Hepatocyte (in vitro differentiated cells): ENCODE measurements around the gene TUBB6. TPM values are rescaled to one million over a fixed set of nuclear protein-coding genes. Genes with fewer than 3 reads are reported as not detected.

Experiments used
- DNase-seq: peaks from one replicate; pipeline ENCODE4 v3.0.0-alpha.2; 2016; ENCODE audit warnings: low spot score
- H2AFZ ChIP-seq: fragments of 200-600 bp; sonication (generic); 2 replicates; pipeline ENCODE4 v1.6.0; 2016; ENCODE audit warnings: antibody characterized with exemption, mild to moderate bottlenecking
- H3K27ac ChIP-seq: fragments of 200-600 bp; sonication (generic); 2 replicates; pipeline ENCODE4 v1.5.1; 2016; ENCODE audit warnings: mild to moderate bottlenecking
- H3K27me3 ChIP-seq: fragments of 200-600 bp; sonication (generic); 2 replicates; pipeline ENCODE4 v1.6.1; 2016
- H3K36me3 ChIP-seq: fragments of 200-600 bp; sonication (generic); replicated peaks from 2 replicates; pipeline ENCODE4 v1.5.1; 2016; ENCODE audit warnings: low read depth; ENCODE audit not compliant: insufficient read depth
- H3K4me1 ChIP-seq: fragments of 200-600 bp; sonication (generic); 2 replicates; pipeline ENCODE4 v1.5.1; 2016; ENCODE audit warnings: mild to moderate bottlenecking, moderate library complexity; ENCODE audit not compliant: insufficient read depth
- H3K4me2 ChIP-seq: fragments of 200-600 bp; sonication (generic); 2 replicates; pipeline ENCODE4 v1.6.0; 2016
- H3K4me3 ChIP-seq: fragments of 200-600 bp; sonication (generic); 2 replicates; pipeline ENCODE4 v1.5.1; 2016; ENCODE audit warnings: mild to moderate bottlenecking
- H3K79me2 ChIP-seq: fragments of 200-600 bp; sonication (generic); 2 replicates; pipeline ENCODE4 v1.6.0; 2017; ENCODE audit warnings: mild to moderate bottlenecking
- H3K9me2 ChIP-seq: fragments of 200-600 bp; sonication (generic); replicated peaks from 2 replicates; pipeline ENCODE4 v1.6.0; 2017; ENCODE audit warnings: mild to moderate bottlenecking; ENCODE audit not compliant: insufficient read depth
- H3K9me3 ChIP-seq: fragments of 200-600 bp; sonication (generic); 2 replicates; pipeline ENCODE4 v1.5.1; 2016; ENCODE audit warnings: low read depth, mild to moderate bottlenecking
- H4K20me1 ChIP-seq: fragments of 200-600 bp; sonication (generic); 2 replicates; pipeline ENCODE4 v1.6.0; 2016; ENCODE audit warnings: mild to moderate bottlenecking; ENCODE audit not compliant: insufficient read depth, poor library complexity, severe bottlenecking
- EZH2 ChIP-seq: fragments of 200-600 bp; sonication (generic); IDR thresholded peaks from 2 replicates; pipeline ENCODE4 v1.6.1; 2016; ENCODE audit warnings: antibody characterized with exemption, mild to moderate bottlenecking, borderline replicate concordance
- EZH2phosphoT487 ChIP-seq: fragments of 200-600 bp; sonication (generic); IDR thresholded peaks from one replicate; pipeline ENCODE4 v1.6.1; 2018; ENCODE audit warnings: antibody characterized with exemption, mild to moderate bottlenecking, low read depth, moderate library complexity; ENCODE audit not compliant: unreplicated experiment, severe bottlenecking
- WGBS: methylation state at CpG from one replicate; pipeline ENCODE4 v1.1.6; 2016; ENCODE audit warnings: low lambda C conversion rate; ENCODE audit errors: missing lambda C conversion rate; 5-methylcytosine and 5-hydroxymethylcytosine counted together
- polyA plus RNA-seq: library from polyadenylated mRNA; unstranded; fragments of >200 nt; fragmentation: Nextera tagmentation; extraction: Ambion mirVana; gene quantifications from 2 replicates; pipeline ENCODE4 v1.2.1, GENCODE V29; 2016
- small RNA-seq: library from RNA; depleted of rRNA; stranded (forward); fragments of <200 nt; gene quantifications from one replicate; pipeline ENCODE3, GENCODE V24; 2014
- total RNA-seq: library from RNA; depleted of rRNA; stranded (reverse); fragments of >200 nt; gene quantifications from 2 replicates; pipeline ENCODE4 v1.2.3, GENCODE V29; 2014
- TF ChIP-seq, protein P1 (sequence below): fragments of 200-600 bp; sonication (generic); IDR thresholded peaks from 2 replicates; pipeline ENCODE4 v1.5.1; 2016; ENCODE audit warnings: antibody characterized with exemption, mild to moderate bottlenecking; ENCODE audit not compliant: poor library complexity

Gene TUBB6
- total and polyA plus RNA-seq, 2 experiments from 2014 or later: 68.6 to 96.3 TPM

DNA sequence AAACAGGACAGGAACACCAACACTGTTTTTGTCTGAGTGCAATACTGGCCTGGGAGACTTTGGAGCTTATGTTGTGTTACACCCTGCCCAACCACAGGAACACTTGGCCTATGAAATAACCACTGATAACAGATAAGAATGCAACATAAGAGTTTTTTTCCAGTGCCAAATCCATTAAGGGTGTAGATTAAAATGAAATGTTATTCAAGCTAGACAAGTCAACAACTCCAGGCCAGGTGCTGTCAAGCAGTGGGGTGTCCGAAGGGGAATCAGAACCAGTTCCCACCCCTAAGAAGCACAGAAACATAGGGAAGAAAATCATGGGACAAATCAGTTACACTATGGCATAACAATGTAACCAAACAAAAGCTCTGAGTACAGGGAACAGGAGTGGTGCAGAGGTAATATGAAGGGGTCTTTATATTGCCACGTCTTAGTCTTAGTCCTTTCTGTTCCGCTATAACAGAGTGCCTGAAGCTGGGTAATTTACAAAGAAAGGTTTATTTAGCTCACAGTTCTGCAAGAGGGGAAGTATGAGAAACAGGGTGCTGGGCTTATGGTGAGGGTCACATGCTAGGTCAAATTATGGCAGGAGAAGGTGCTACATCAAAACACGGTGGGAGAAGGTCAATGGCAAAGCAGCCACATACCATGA, 65.2 kb downstream of the TUBB6 start:
- H3K27ac ChIP-seq: peak overlapping the region; percentile 40
- peaks cover 22% of the 10 kb centered on the region for H3K4me1 ChIP-seq
- TF ChIP-seq EZH2 (no peak), EZH2phosphoT487 (no peak)
- TF ChIP-seq, protein P1, sequence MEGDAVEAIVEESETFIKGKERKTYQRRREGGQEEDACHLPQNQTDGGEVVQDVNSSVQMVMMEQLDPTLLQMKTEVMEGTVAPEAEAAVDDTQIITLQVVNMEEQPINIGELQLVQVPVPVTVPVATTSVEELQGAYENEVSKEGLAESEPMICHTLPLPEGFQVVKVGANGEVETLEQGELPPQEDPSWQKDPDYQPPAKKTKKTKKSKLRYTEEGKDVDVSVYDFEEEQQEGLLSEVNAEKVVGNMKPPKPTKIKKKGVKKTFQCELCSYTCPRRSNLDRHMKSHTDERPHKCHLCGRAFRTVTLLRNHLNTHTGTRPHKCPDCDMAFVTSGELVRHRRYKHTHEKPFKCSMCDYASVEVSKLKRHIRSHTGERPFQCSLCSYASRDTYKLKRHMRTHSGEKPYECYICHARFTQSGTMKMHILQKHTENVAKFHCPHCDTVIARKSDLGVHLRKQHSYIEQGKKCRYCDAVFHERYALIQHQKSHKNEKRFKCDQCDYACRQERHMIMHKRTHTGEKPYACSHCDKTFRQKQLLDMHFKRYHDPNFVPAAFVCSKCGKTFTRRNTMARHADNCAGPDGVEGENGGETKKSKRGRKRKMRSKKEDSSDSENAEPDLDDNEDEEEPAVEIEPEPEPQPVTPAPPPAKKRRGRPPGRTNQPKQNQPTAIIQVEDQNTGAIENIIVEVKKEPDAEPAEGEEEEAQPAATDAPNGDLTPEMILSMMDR: no peak
- H3K9me3 ChIP-seq: no peaks in the 10 kb centered on the region
- 83% methylated on average over 4 of the region's 4 CpGs for WGBS
- H4K20me1 ChIP-seq: peaks cover 36% of the 10 kb centered on the region
- H3K4me3 ChIP-seq: no peak overlapping the region
- no peaks in the 10 kb centered on the region for H3K9me2 ChIP-seq
- H3K27me3 ChIP-seq: no peaks in the 10 kb centered on the region
- H3K36me3 ChIP-seq: no peaks in the 10 kb centered on the region
- DNase-seq: no peak
- H3K79me2 ChIP-seq: peaks cover 83% of the 10 kb centered on the region
- H3K4me2 ChIP-seq: peak overlapping the region; percentile 49
- H2AFZ ChIP-seq: no peak overlapping the region

DNA sequence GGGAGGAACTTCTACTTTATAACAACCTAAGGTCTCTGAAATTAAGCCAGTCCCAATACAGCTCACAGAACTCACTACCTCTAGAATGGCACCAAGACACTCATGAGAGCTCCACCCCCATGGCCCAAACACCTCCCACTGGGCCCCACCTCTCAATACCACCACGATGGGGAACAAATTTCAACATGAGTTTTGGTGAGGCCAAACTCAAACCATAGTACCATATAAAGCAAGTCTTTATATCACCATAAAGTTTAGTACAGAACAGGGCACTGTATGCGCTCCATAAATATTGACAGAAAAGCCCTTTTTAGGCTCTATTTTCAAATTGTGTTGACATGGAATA, 65.7 kb downstream of the TUBB6 start:
- H3K4me2 ChIP-seq: peak overlapping the region; percentile 49
- no peaks in the 10 kb centered on the region for H3K9me3 ChIP-seq
- H3K4me1 ChIP-seq: peaks cover 22% of the 10 kb centered on the region
- WGBS: 88% methylated on average over 2 of the region's 2 CpGs
- peaks cover 36% of the 10 kb centered on the region for H4K20me1 ChIP-seq
- H3K27me3 ChIP-seq: no peaks in the 10 kb centered on the region
- DNase-seq: no peak
- H3K9me2 ChIP-seq: no peaks in the 10 kb centered on the region
- no peaks in the 10 kb centered on the region for H3K36me3 ChIP-seq
- TF ChIP-seq EZH2 (no peak), EZH2phosphoT487 (no peak)
- TF ChIP-seq, protein P1: no peak
- no peak overlapping the region for H3K4me3 ChIP-seq
- peaks cover 78% of the 10 kb centered on the region for H3K79me2 ChIP-seq
- H3K27ac ChIP-seq: peak overlapping the region; percentile 40
- H2AFZ ChIP-seq: no peak overlapping the region

DNA sequence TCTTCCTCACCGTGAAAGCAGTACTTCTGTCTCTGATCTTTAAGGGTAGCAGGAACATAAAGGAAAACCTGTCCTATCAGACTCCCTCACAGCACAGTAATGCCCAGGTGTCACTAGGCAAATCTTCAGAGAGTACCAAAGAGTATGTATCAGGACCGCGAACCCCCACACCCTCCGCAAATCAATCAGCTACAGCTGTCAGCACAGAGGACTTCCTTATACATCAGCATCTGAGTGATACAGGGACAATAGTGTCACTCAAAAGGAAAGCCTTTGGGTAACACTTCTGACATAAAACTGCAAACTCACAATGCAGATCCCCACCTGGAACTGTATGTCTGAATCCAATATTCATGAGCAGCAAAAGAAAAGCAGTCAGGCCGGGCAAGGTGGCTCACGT, 66.4 kb downstream of the TUBB6 start:
- peaks cover 36% of the 10 kb centered on the region for H4K20me1 ChIP-seq
- H3K9me2 ChIP-seq: no peaks in the 10 kb centered on the region
- no peaks in the 10 kb centered on the region for H3K27me3 ChIP-seq
- H3K4me2 ChIP-seq: peak overlapping the region; percentile 96
- peaks cover 71% of the 10 kb centered on the region for H3K79me2 ChIP-seq
- H3K9me3 ChIP-seq: no peaks in the 10 kb centered on the region
- no peak overlapping the region for H3K27ac ChIP-seq
- no peak overlapping the region for H3K4me3 ChIP-seq
- H2AFZ ChIP-seq: no peak overlapping the region
- H3K4me1 ChIP-seq: peaks cover 22% of the 10 kb centered on the region
- H3K36me3 ChIP-seq: no peaks in the 10 kb centered on the region
- TF ChIP-seq, protein P1: no peak
- TF ChIP-seq EZH2phosphoT487: no peak
- TF ChIP-seq EZH2: no peak
- 89% methylated on average over 6 of the region's 6 CpGs for WGBS
- DNase-seq: no peak

Small RNA genes within 50 kb of the gene (small RNA-seq; reads per million reads assigned to genes)
- not detected for gene RNU6-170P

Other genes starting within 250 kb of the TUBB6 start
- not detected in 2 replicates for gene ANKRD62, start 214.4 kb upstream of the TUBB6 start, total RNA-seq
- gene ANKRD62, start 214.4 kb upstream of the TUBB6 start, polyA plus RNA-seq: not detected in 2 replicates
- not detected in 2 replicates for gene CIDEA, start 53.9 kb upstream of the TUBB6 start, total RNA-seq
- gene CIDEA, start 53.9 kb upstream of the TUBB6 start, polyA plus RNA-seq: not detected in 2 replicates
- gene AFG3L2, start 69.0 kb downstream of the TUBB6 start, total RNA-seq: 60.2 and 60.8 TPM in 2 replicates
- 43.0 and 44.1 TPM in 2 replicates for gene AFG3L2, start 69.0 kb downstream of the TUBB6 start, polyA plus RNA-seq
- gene PRELID3A, start 99.7 kb downstream of the TUBB6 start, total RNA-seq: 0.90 and 2.5 TPM in 2 replicates
- 0.36 and 0.38 TPM in 2 replicates for gene PRELID3A, start 99.7 kb downstream of the TUBB6 start, polyA plus RNA-seq